H1 (cell line): Measurements from ENCODE around the gene PRKAR1B. TPM values are rescaled to one million over a fixed set of nuclear protein-coding genes. Genes with fewer than 3 reads are reported as not detected.

ENCODE experiments used
- RBBP5 ChIP-seq: IDR thresholded peaks from 2 replicates; pipeline ENCODE4 v1.7.1; 2012; ENCODE audit warnings: low read depth, mild to moderate bottlenecking, inconsistent platforms, low read length, moderate library complexity, borderline replicate concordance
- SIRT6 ChIP-seq: IDR thresholded peaks from one replicate; pipeline ENCODE4 v1.7.1; 2012; ENCODE audit warnings: low read length, inconsistent platforms
- SP4 ChIP-seq: IDR thresholded peaks from 2 replicates; pipeline ENCODE4 v1.6.1; 2012; ENCODE audit warnings: low read length, inconsistent platforms
- polyA plus RNA-seq, 7 experiments: library from polyadenylated mRNA; depleted of rRNA in 3 of 7; stranded (reverse) in 5 of 7; unstranded in 2 of 7; fragments of >200 nt in 5 of 7; fragments of 200-250 nt in 2 of 7; gene quantifications; 1 replicate in 5 of 7; 2 replicates in 1 of 7; 4 replicates in 1 of 7; pipeline versions ENCODE4 v1.2.1 to v1.2.3, GENCODE V29; 2011 to 2013; ENCODE audit warnings: missing spikeins in 2 of 7, mixed read lengths in 2 of 7
- total RNA-seq: library from RNA; stranded (reverse); fragmentation: NEBNext Ultra II Directional; extraction: Animal tissue kit (Norgen Biotek cat#: 25700); gene quantifications from 2 replicates; pipeline ENCODE4 v1.2.1, GENCODE V29; 2021
- TF ChIP-seq, protein P1 (sequence below): IDR thresholded peaks from 2 replicates; pipeline ENCODE4 v1.6.1; 2011; ENCODE audit warnings: low read length, improper control_type of control experiment

PRKAR1B gene
- total and polyA plus RNA-seq, 2 of the 8 experiments (the other 6 are each of a cell fraction or from before 2014, with no cell fraction given) = 12.3 to 55.7 TPM

DNA sequence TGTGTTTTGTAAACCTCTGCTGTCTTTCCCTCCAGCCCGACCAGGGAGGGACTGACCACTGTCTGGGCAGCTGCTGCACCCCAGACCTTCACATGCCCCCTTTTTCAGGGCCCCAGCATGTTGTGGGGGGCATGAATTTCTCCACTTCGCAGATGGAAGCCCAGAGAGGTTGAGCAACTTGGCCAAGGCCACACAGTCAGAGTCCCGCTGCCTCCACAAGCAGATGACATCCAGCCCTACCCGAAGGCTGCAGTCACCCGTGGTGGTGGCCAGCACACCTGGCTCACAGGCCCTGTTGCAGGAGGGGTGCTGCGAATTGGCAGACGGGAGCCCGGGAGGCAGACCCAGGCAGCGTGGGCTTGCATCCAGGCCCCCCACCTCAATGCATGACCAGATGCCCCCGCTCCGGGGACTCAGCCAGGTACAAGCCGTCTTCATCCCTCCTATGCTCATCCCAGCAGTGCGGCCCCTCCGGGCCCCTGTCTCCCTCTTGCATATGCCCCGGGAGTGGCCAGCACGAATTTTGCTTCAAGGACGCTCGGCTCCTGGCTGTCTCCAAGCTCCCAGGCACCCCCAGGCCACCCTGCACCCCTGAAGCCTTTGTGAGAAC, 171.4 kb downstream of the PRKAR1B start (continued):
- TF ChIP-seq, protein P1, sequence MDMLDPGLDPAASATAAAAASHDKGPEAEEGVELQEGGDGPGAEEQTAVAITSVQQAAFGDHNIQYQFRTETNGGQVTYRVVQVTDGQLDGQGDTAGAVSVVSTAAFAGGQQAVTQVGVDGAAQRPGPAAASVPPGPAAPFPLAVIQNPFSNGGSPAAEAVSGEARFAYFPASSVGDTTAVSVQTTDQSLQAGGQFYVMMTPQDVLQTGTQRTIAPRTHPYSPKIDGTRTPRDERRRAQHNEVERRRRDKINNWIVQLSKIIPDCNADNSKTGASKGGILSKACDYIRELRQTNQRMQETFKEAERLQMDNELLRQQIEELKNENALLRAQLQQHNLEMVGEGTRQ = no peak
- no peak for TF ChIP-seq SIRT6
- TF ChIP-seq SP4 = no peak
- TF ChIP-seq RBBP5 = no peak
